H1 (cell line): Measurements from ENCODE around the gene ADCY5. TPM values are rescaled to one million over a fixed set of nuclear protein-coding genes. Genes with fewer than 3 reads are reported as not detected.

Experiments
- CTCF ChIA-PET: fragments of 300-600 bp; sonication (Branson Sonifier 250); formaldehyde crosslinking; loops from one replicate; lab custom pipeline; 2021; ENCODE audit not compliant: partially characterized antibody; lab: Charles Lee
- POLR2A ChIA-PET: fragments of 300-600 bp; sonication (Branson Sonifier 250); formaldehyde crosslinking; loops from one replicate; lab custom pipeline; 2021; ENCODE audit warnings: inconsistent platforms; ENCODE audit not compliant: partially characterized antibody; lab: Charles Lee
- DNase-seq, 2 experiments: peaks; one replicate each; pipeline versions ENCODE4 v3.0.0 to v3.0.0-alpha.2; 2010 to 2022; ENCODE audit warnings: low spot score in 2 of 2, low read depth in 1 of 2, mixed read lengths in 1 of 2
- FAIRE-seq: peaks from 2 replicates; lab custom pipeline; 2011; peaks lifted over from hg19 to GRCh38; lab: Jason Lieb, UNC
- H2AFZ ChIP-seq: 2 replicates; pipeline ENCODE4 v1.8.1; 2012; ENCODE audit warnings: low read length, inconsistent platforms
- H2AK5ac ChIP-seq: 2 replicates; pipeline ENCODE4 v1.6.1; 2013; ENCODE audit warnings: low read depth, low read length
- H2BK120ac ChIP-seq: replicated peaks from 2 replicates; pipeline ENCODE3; 2013; ENCODE audit warnings: low read depth, low read length, inconsistent platforms
- H2BK12ac ChIP-seq: 2 replicates; pipeline ENCODE4 v1.6.1; 2013; ENCODE audit warnings: low read depth, low read length
- H2BK15ac ChIP-seq: 2 replicates; pipeline ENCODE4 v1.6.1; 2013; ENCODE audit warnings: low read length
- H2BK20ac ChIP-seq: 2 replicates; pipeline ENCODE4 v1.6.1; 2013; ENCODE audit warnings: low read length
- H2BK5ac ChIP-seq: 2 replicates; pipeline ENCODE4 v1.6.1; 2013; ENCODE audit warnings: low read depth, low read length
- H3K14ac ChIP-seq: 2 replicates; pipeline ENCODE4 v1.6.1; 2013; ENCODE audit warnings: inconsistent platforms; ENCODE audit not compliant: insufficient read length
- H3K18ac ChIP-seq: 2 replicates; pipeline ENCODE4 v1.6.1; 2013; ENCODE audit warnings: low read length; ENCODE audit errors: extremely low read depth
- H3K23ac ChIP-seq: 2 replicates; pipeline ENCODE4 v1.6.1; 2013; ENCODE audit warnings: inconsistent platforms; ENCODE audit not compliant: insufficient read length
- H3K23me2 ChIP-seq: 2 replicates; pipeline ENCODE4 v1.6.1; 2013; ENCODE audit warnings: low read depth, low read length
- H3K27ac ChIP-seq: 2 replicates; pipeline ENCODE4 v1.6.1; 2011; ENCODE audit warnings: low read depth, low read length, inconsistent platforms
- H3K27me3 ChIP-seq, 4 experiments: replicated peaks in 1 of 4; 1 replicate in 1 of 4; 2 replicates in 3 of 4; pipeline versions ENCODE4 v1.6.1 to v1.8.1; 2011 to 2013; ENCODE audit warnings: low read length in 3 of 4, mild to moderate bottlenecking in 3 of 4, inconsistent platforms in 2 of 4, mixed read lengths in 2 of 4, moderate library complexity in 1 of 4; ENCODE audit not compliant: control insufficient read depth in 3 of 4, insufficient read depth in 3 of 4; ENCODE audit errors: extremely low read depth in 1 of 4
- H3K36me3 ChIP-seq, 4 experiments: 2 replicates each; pipeline versions ENCODE4 v1.6.1 to v1.8.1; 2011 to 2013; ENCODE audit warnings: mild to moderate bottlenecking in 4 of 4, low read length in 3 of 4, moderate library complexity in 2 of 4, control low read depth in 1 of 4, inconsistent platforms in 1 of 4; ENCODE audit not compliant: insufficient read depth in 4 of 4, control insufficient read depth in 2 of 4
- H3K4ac ChIP-seq: replicated peaks from 2 replicates; pipeline ENCODE3; 2013; ENCODE audit warnings: low read length, low read depth, mixed read lengths, inconsistent platforms; ENCODE audit not compliant: insufficient read length
- H3K4me1 ChIP-seq, 4 experiments: replicated peaks in 1 of 4; 1 replicate in 1 of 4; 2 replicates in 3 of 4; pipeline versions ENCODE4 v1.6.1 to v1.8.1; 2011 to 2013; ENCODE audit warnings: low read length in 3 of 4, inconsistent platforms in 2 of 4, mixed read lengths in 1 of 4; ENCODE audit not compliant: insufficient read depth in 4 of 4, control insufficient read depth in 3 of 4
- H3K4me2 ChIP-seq, 2 experiments: 2 replicates each; pipeline versions ENCODE4 v1.6.1 to v1.8.1; 2011 to 2013; ENCODE audit warnings: low read depth in 2 of 2, low read length in 2 of 2, control low read depth in 1 of 2, inconsistent platforms in 1 of 2, mild to moderate bottlenecking in 1 of 2; ENCODE audit not compliant: insufficient read depth in 1 of 2
- H3K4me3 ChIP-seq, 4 experiments: fragments of 200-600, 300-600 bp in 1 of 4; sonication (generic), shearing (Covaris generic), sonication (Bioruptor Twin) in 1 of 4; 2 replicates each; pipeline versions ENCODE4 v1.5.1 to v1.8.1; 2011 to 2016; ENCODE audit warnings: low read length in 4 of 4, low read depth in 3 of 4, control low read depth in 2 of 4, inconsistent platforms in 2 of 4, mild to moderate bottlenecking in 2 of 4, mixed read lengths in 1 of 4, moderate library complexity in 1 of 4; ENCODE audit not compliant: insufficient read depth in 2 of 4; ENCODE audit errors: extremely low read depth in 1 of 4
- H3K56ac ChIP-seq: replicated peaks from 2 replicates; pipeline ENCODE3; 2013; ENCODE audit warnings: low read depth, mild to moderate bottlenecking, mixed read lengths, low read length, inconsistent platforms; ENCODE audit not compliant: insufficient read length
- H3K79me1 ChIP-seq: 2 replicates; pipeline ENCODE4 v1.6.1; 2013; ENCODE audit warnings: low read depth, low read length, control low read depth
- H3K79me2 ChIP-seq, 2 experiments: 2 replicates each; pipeline versions ENCODE4 v1.6.1 to v1.8.1; 2012 to 2013; ENCODE audit warnings: low read length in 2 of 2, mild to moderate bottlenecking in 2 of 2, inconsistent platforms in 1 of 2; ENCODE audit not compliant: insufficient read depth in 2 of 2, control insufficient read depth in 1 of 2
- H3K9ac ChIP-seq, 4 experiments: replicated peaks in 1 of 4; 1 replicate in 1 of 4; 2 replicates in 3 of 4; pipeline versions ENCODE4 v1.6.1 to v1.8.1; 2011 to 2013; ENCODE audit warnings: low read depth in 3 of 4, low read length in 3 of 4, control low read depth in 2 of 4, mild to moderate bottlenecking in 2 of 4, moderate library complexity in 2 of 4, inconsistent platforms in 1 of 4; ENCODE audit errors: extremely low read depth in 1 of 4
- H3K9me3 ChIP-seq, 2 experiments: 2 replicates each; pipeline versions ENCODE4 v1.6.1 to v1.8.1; 2012 to 2013; ENCODE audit warnings: mild to moderate bottlenecking in 2 of 2, moderate library complexity in 2 of 2, control low read depth in 1 of 2, inconsistent platforms in 1 of 2, low read depth in 1 of 2, low read length in 1 of 2, mixed read lengths in 1 of 2; ENCODE audit not compliant: insufficient read depth in 2 of 2
- H4K20me1 ChIP-seq, 2 experiments: replicated peaks in 1 of 2; 2 replicates each; pipeline versions ENCODE3 to v1.8.1; 2011 to 2013; ENCODE audit warnings: inconsistent platforms in 2 of 2, low read length in 2 of 2, mild to moderate bottlenecking in 1 of 2; ENCODE audit not compliant: insufficient read depth in 2 of 2, control insufficient read depth in 1 of 2
- H4K5ac ChIP-seq: 2 replicates; pipeline ENCODE4 v1.6.1; 2013; ENCODE audit warnings: low read length, low read depth, mixed read lengths, inconsistent platforms; ENCODE audit not compliant: insufficient read length
- H4K8ac ChIP-seq: 2 replicates; pipeline ENCODE4 v1.8.0; 2013; ENCODE audit warnings: mild to moderate bottlenecking, moderate library complexity, low read length, inconsistent platforms; ENCODE audit not compliant: insufficient read depth; ENCODE audit errors: extremely low read depth
- H4K91ac ChIP-seq: replicated peaks from 2 replicates; pipeline ENCODE3; 2013; ENCODE audit warnings: low read length, mixed read lengths, inconsistent platforms; ENCODE audit not compliant: insufficient read length
- JUN ChIP-seq: IDR thresholded peaks from 2 replicates; pipeline ENCODE4 v1.6.1; 2011; ENCODE audit warnings: low read depth, mild to moderate bottlenecking, improper control_type of control experiment, low read length
- WGBS, 2 experiments: shearing (Covaris generic) in 1 of 2; methylation state at CpG; one replicate each; pipeline versions ENCODE4 v1.1.6 to v1.1.7; 2013 to 2015; ENCODE audit warnings: low lambda C conversion rate in 2 of 2, mixed read lengths in 2 of 2, inconsistent platforms in 1 of 2, low coverage in 1 of 2, missing lambda C conversion rate in 1 of 2; ENCODE audit not compliant: insufficient replicate concordance in 2 of 2, insufficient coverage in 1 of 2, insufficient read length in 1 of 2; ENCODE audit errors: extremely low coverage in 1 of 2, missing lambda C conversion rate in 1 of 2; 5-methylcytosine and 5-hydroxymethylcytosine counted together
- polyA plus RNA-seq, 7 experiments: library from polyadenylated mRNA; depleted of rRNA in 3 of 7; stranded (reverse) in 5 of 7; unstranded in 2 of 7; fragments of >200 nt in 5 of 7; fragments of 200-250 nt in 2 of 7; gene quantifications; 1 replicate in 5 of 7; 2 replicates in 1 of 7; 4 replicates in 1 of 7; pipeline versions ENCODE4 v1.2.1 to v1.2.3, GENCODE V29; 2011 to 2013; ENCODE audit warnings: missing spikeins in 2 of 7, mixed read lengths in 2 of 7
- total RNA-seq: library from RNA; stranded (reverse); fragmentation: NEBNext Ultra II Directional; extraction: Animal tissue kit (Norgen Biotek cat#: 25700); gene quantifications from 2 replicates; pipeline ENCODE4 v1.2.1, GENCODE V29; 2021

The ADCY5 gene
- total and polyA plus RNA-seq, 2 of the 8 experiments (the other 6 are each of a cell fraction or from before 2014, with no cell fraction given) = 18.9 to 40.8 TPM

- CTCF ChIA-PET = interaction anchor here (0.6 to 2.1 kb wide), 4 partner anchors 19 to 106 kb away, joined by 3 to 7 read pairs (median 4); no protein-coding TSS in a partner anchor
Measured at GRCh38 chr3:123263941-123264340, 184.9 kb downstream of the ADCY5 start.

More at GRCh38 chr3:123263941-123264340, 184.9 kb downstream of the ADCY5 start:
- H3K36me3 ChIP-seq = 0 out of 8 replicates have a peak, but pooled peaks cover 0 to 2% (median 0%) of the 10 kb centered on the region in 4 experiments
- H3K14ac ChIP-seq = no peak overlapping the region
- POLR2A ChIA-PET = no interaction called here
- no peak for TF ChIP-seq JUN
- H3K27me3 ChIP-seq = no peaks in the 10 kb centered on the region
- H4K20me1 ChIP-seq = no peaks in the 10 kb centered on the region
- no peak overlapping the region for H3K56ac ChIP-seq
- no peak overlapping the region for H4K91ac ChIP-seq
- no peaks in the 10 kb centered on the region for H3K79me2 ChIP-seq
- H2BK20ac ChIP-seq = no peak overlapping the region
- no peaks in the 10 kb centered on the region for H3K9me3 ChIP-seq
- no peak overlapping the region for H2BK5ac ChIP-seq
- H3K79me1 ChIP-seq = no peaks in the 10 kb centered on the region
- H3K9ac ChIP-seq = no peak overlapping the region
- H2AK5ac ChIP-seq = no peak overlapping the region
- no peak overlapping the region for H2AFZ ChIP-seq
- H2BK15ac ChIP-seq = no peak overlapping the region
- no peaks in the 10 kb centered on the region for H3K4me1 ChIP-seq
- H3K4me3 ChIP-seq = no peak overlapping the region
- H3K23me2 ChIP-seq = no peaks in the 10 kb centered on the region; the same call in 1 of the 2 replicates
- no peak overlapping the region for H4K5ac ChIP-seq
- no peak overlapping the region for H2BK120ac ChIP-seq
- H3K4ac ChIP-seq = no peak overlapping the region
- WGBS, 2 experiments = 94% methylated on average over 2 of the region's 2 CpGs; no CpG with 5 or more reads in 1 of the 2 experiments
- no peak overlapping the region for H4K8ac ChIP-seq
- no peak overlapping the region for H2BK12ac ChIP-seq
- FAIRE-seq = no peak
- no peak overlapping the region for H3K27ac ChIP-seq
- no peak overlapping the region for H3K4me2 ChIP-seq
- no peak overlapping the region for H3K23ac ChIP-seq
- no peak for DNase-seq
- no peak overlapping the region for H3K18ac ChIP-seq
